OCI-LY1 (cell line): ENCODE data around the gene ACSM4.

ENCODE experiments used
- EZH2 ChIP-seq: fragments of 200-600 bp; sonication (generic), shearing (Covaris generic); IDR thresholded peaks from 2 replicates; pipeline ENCODE4 v1.8.0; 2017; ENCODE audit warnings: borderline replicate concordance, mixed run types, mild to moderate bottlenecking, antibody characterized with exemption, low read length, moderate library complexity, mixed read lengths
- TF ChIP-seq, protein P1 (sequence below): fragments of 200-600 bp; sonication (generic), shearing (Covaris generic); IDR thresholded peaks from 2 replicates; pipeline ENCODE4 v1.5.1; 2017; ENCODE audit warnings: mild to moderate bottlenecking, antibody characterized with exemption, low read length, moderate library complexity, mixed read lengths

DNA sequence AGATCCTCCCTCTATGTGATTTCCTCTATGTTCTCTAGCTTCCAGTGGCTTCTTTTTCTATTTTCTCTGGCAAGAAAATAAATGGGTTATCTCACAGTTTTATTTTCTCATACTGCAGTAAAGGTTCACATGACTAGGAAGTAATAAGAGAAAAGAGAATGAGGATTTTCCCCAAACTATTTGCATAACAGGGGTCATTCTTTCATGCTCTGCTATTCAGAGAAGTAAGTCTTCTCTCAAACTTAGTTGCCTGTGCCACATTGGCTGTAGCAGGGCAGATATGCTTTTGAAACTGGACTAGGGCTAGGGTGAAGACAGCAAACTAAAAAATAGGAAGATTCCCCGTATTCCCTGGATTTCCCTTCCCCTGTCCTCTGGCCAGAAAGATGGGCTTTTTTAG, 57.4 kb downstream of the ACSM4 start:
- TF ChIP-seq, protein P1, sequence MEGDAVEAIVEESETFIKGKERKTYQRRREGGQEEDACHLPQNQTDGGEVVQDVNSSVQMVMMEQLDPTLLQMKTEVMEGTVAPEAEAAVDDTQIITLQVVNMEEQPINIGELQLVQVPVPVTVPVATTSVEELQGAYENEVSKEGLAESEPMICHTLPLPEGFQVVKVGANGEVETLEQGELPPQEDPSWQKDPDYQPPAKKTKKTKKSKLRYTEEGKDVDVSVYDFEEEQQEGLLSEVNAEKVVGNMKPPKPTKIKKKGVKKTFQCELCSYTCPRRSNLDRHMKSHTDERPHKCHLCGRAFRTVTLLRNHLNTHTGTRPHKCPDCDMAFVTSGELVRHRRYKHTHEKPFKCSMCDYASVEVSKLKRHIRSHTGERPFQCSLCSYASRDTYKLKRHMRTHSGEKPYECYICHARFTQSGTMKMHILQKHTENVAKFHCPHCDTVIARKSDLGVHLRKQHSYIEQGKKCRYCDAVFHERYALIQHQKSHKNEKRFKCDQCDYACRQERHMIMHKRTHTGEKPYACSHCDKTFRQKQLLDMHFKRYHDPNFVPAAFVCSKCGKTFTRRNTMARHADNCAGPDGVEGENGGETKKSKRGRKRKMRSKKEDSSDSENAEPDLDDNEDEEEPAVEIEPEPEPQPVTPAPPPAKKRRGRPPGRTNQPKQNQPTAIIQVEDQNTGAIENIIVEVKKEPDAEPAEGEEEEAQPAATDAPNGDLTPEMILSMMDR = no peak
- TF ChIP-seq EZH2 = no peak
